ENCODE results near the gene VEGFA.

Gene VEGFA

DNA sequence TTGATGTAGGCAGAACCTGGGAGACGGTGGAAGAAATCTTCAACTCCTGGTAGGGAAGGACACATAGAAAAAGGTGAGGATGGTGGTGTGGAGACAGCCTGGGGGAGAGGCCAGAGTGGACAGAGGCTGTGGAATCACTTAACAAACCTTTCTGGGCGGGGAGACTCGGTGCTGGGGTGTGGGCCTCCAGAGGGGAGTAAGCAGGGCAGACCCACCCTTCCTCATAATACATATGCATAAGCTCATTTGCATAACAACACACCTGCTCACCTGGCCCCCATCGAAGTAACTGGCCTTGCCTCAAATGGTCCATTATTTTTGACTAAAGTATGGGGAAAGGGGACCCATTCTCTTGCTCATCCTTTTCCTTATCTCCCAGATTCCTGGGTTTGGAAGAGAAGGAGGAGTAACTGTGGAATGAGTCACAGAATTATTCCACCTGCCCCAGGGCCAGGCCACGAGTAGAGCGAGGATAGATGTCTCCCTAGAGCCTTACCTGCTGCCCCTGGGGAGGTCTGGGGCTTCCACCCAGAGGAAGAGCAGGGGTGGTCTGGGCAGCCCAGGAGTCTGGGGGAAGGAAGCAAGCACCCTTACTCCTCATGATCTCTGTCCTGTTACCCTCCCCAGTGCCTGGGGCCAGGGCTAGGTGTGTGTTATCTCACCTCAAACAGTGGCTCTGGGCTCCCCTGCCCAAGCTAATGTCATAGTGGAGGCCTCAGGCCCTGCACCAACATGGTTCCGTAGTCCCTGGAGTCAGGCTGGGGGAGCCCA, 10.7 kb upstream of the VEGFA start:
- DNase-seq (ENCODE audit: low read depth): no peak

- DNase-seq (ENCODE audit: low read depth): no peak
Measured at GRCh38 chr6:43759907-43760206, 10.2 kb upstream of the VEGFA start.

DNA sequence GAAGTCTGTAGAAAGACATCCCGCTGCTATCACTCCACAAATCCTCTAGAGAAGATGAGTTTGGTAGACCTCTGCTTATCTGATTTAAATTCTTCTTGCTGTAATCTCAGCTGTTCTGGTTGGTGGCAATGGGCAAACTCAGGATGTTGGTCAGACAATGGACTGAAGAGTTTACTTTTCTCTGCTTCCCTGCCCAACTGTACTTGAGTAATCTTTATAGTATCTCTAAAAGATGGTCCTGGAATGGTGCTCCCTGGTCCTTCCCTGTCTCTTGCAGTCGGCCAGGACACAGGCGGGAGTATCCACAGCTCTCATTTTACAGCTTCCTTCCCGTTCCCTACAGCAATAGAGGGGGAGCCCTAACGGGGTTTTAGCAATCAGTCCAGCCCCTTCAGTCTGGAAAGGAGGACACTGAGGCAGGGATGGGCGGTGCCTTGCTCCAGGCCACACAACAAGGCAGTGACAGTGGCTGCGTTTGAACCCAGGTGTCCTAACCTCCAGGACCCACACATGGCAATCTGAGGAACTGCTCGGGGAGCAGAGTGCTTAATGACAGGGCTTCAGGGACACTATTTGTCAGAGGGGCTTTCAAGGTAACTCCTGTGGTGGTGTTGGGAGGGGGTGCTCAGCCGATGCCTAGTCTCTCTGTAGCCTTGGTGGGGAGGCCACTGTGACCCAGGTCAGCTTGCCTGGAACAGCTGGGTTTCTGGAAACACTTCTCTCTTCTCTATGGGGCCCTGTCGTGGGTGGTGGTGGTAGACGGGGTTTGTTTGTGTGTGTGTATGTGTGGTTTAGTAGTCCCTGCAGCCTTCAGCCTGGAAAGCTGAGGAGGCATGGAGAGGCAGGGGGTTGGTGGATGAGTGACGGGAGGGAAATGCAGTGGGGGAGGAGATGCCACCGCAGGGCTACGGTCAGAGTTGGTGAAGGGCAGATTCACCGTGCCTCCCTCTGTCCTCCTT, 9.5 kb upstream of the VEGFA start:
- no peak for DNase-seq (ENCODE audit: low read depth)

DNA sequence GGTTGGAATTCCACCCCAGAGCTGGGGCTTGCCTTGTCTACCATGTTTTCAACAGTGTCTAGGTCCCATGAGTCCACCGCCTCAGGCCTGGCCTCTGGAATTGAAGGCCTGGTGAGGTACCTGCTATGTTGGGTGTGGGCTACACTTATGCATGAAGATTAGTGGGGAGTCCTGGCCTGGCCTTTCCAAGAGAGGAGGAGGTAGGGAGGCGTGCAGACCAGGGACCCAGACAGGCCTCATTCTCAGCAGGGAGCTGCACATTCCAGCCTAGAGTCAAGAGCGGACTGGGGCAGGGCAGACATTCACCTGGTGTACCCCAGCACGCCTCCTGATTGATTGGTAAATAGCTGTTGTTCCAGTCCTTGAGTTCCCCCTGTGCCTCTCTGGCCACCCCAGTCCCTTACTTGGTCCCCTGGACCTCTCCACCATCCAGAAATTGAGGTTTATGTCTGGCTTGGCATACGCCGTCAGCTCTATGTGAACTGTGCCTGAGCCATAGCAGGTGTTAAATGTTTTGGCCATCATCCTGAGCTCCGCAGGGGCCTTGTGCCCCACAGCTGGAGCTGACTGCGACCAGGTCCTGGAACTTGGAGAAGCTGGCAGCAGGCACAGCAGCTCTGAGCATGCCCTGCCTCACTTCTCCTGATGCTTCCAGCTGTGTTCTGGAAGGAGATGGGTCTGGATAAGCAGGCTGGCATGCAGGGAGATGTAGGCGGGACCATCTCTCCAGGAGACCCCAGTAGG, 8.2 kb upstream of the VEGFA start:
- no peak for DNase-seq (ENCODE audit: low read depth)

DNA sequence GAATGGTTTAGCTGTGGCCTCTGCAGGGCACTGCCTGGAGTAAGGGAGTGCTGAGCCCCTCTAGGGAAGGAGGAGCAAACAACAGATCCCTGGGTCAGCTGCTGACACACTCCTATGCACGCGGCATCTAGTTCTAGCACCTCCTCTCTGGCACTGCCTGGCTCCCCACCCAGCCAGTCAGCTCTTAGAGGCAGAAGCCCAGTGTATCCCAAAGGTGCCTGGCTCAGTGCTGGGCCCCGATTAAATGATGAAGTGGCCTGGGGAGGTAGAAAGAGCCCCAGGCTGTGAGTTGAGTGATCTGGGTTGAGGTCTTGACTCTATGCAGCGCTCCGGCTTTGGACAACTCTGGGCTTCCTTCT, 7.6 kb upstream of the VEGFA start:
- DNase-seq (ENCODE audit: low read depth): no peak

DNA sequence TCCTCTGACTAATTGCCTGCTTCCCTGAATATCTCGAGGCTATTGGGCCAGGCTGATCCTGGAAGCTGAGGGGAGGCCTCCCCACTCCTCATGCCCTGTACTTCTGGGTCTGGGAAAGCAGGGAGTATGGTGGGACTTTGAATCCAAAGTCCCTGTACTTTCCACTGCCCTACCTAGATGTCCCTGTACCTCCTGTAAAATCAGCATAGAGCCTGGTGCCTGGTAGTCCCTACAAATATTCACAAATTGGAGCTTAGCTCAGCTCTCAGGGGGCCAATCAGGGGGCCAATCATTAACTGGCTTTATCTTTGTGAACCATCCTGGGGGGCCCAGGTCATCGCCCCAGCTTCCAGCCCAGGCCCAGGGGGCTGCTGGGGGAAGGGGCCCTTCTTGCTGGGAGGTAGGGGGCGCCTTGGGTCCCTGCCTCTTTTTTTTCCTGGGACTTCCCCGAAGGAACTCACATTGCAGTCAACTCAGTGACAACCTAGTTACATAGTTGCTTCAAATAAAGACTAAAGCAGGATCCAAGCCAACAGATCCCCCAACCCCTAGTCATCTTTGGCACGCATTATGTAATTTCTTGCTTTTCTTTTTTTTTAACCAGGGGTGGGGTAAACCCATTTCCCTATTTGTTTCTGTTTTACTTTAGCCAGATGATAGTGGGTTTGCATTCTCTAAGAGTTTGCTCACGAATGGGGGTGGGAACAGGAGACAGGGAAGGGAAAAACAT, 6.9 kb upstream of the VEGFA start:
- no peak for DNase-seq (ENCODE audit: low read depth)

- DNase-seq (ENCODE audit: low read depth): no peak
Measured at GRCh38 chr6:43763812-43764522, 6.0 kb upstream of the VEGFA start.

DNA sequence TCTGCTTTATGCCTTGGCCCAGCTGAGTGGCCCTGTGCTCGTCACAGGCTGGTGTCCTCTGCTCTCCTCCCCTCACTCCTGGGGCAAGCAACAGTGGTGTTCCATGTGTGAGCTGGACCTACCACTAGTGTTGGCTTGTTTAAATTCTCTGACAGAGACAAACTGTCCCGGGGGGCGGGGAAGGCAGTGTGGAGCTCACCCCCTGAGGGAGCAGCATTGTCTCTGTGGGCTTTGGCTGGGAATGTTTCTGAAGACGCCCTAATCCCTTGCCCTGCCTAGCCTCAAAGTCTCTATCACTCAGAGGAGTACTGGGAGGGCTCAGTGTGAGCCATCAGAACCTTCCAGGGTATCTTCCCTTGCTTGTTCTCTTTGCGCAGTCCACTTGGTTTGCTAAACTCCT, 5.2 kb upstream of the VEGFA start:
- no peak for DNase-seq (ENCODE audit: low read depth)

DNA sequence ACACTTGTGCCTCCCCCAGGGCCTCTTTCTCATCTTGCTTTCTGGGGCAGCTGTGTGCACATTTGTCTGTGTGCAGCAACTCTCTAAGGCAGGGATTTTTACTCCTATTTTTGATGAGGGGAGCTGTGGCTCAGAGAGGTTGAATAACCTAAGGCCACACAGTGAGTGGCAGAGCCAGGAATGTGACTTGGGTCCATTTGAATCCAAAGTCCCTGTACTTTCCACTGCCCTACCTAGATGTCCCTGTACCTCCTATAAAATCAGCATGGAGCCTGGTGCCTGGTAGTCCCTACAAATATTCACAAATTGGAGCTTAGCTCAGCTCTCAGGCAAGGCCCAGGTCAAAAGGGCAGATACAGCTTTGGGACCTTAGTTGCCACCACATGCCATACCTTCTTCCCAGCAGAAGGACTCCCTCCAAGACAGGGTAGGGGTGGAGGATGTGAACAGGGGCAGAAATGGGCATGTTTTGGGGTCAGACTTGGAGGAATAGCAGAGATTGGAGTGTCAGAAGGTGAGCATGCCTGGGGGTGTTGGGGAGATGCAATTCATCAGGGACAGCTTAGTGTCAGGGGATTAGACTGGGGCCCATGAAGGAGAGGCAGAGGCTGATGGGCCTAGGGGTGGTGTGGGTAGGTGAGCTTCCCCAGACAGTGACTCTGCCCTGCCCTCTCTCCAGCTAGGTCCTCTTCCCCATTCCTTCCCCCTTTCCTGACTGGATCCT, 4.1 kb upstream of the VEGFA start:
- DNase-seq (ENCODE audit: low read depth): no peak

DNA sequence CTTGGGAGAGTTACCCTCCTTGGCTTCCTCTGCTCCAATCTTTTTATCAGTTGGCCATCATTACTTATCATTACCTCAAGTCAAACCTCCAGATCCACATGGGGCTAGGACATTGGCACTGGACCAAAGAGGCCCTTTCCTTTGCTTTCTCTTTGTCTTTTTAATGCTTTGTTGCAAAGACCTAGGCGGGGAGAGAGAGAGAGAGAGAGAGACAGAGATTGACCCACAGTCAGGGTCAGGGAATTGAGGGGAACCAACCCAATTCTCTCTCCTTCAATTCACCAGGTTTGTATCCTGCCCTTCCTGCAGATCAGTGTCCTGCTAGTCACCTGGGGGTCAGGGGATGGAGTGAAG, 3.5 kb upstream of the VEGFA start:
- no peak for DNase-seq (ENCODE audit: low read depth)

- DNase-seq (ENCODE audit: low read depth): no peak
Measured at GRCh38 chr6:43766964-43767461, 3.0 kb upstream of the VEGFA start.

DNA sequence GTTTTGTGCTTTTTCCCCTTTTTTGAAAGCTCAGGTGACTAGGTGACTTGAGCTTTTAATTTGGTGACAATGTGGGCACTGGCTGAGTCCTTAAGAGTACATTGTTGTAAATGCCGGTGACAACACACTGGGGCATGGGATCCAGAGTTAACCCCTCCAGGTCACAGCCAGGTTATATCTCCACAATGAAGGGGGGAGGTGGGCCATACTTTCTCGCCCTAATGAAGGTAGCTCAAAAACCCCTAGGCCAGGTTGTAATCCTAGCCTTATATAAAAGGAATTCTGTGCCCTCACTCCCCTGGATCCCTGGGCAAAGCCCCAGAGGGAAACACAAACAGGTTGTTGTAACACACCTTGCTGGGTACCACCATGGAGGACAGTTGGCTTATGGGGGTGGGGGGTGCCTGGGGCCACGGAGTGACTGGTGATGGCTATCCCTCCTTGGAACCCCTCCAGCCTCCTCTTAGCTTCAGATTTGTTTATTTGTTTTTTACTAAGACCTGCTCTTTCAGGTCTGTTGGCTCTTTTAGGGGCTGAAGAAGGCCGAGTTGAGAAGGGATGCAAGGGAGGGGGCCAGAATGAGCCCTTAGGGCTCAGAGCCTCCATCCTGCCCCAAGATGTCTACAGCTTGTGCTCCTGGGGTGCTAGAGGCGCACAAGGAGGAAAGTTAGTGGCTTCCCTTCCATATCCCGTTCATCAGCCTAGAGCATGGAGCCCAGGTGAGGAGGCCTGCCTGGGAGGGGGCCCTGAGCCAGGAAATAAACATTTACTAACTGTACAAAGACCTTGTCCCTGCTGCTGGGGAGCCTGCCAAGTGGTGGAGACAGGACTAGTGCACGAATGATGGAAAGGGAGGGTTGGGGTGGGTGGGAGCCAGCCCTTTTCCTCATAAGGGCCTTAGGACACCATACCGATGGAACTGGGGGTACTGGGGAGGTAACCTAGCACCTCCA, 2.2 kb upstream of the VEGFA start:
- DNase-seq (ENCODE audit: low read depth): no peak

- DNase-seq (ENCODE audit: low read depth): no peak
Measured at GRCh38 chr6:43768506-43768860, 1.5 kb upstream of the VEGFA start.

DNA sequence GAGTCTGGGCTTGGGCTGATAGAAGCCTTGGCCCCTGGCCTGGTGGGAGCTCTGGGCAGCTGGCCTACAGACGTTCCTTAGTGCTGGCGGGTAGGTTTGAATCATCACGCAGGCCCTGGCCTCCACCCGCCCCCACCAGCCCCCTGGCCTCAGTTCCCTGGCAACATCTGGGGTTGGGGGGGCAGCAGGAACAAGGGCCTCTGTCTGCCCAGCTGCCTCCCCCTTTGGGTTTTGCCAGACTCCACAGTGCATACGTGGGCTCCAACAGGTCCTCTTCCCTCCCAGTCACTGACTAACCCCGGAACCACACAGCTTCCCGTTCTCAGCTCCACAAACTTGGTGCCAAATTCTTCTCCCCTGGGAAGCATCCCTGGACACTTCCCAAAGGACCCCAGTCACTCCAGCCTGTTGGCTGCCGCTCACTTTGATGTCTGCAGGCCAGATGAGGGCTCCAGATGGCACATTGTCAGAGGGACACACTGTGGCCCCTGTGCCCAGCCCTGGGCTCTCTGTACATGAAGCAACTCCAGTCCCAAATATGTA, 957 bp upstream of the VEGFA start:
- no peak for DNase-seq (ENCODE audit: low read depth)

GRCh38 chr6:43770372-43771209, 580 bp downstream of the VEGFA start:
- peak; percentile 12 for DNase-seq (ENCODE audit: low read depth)

DNA sequence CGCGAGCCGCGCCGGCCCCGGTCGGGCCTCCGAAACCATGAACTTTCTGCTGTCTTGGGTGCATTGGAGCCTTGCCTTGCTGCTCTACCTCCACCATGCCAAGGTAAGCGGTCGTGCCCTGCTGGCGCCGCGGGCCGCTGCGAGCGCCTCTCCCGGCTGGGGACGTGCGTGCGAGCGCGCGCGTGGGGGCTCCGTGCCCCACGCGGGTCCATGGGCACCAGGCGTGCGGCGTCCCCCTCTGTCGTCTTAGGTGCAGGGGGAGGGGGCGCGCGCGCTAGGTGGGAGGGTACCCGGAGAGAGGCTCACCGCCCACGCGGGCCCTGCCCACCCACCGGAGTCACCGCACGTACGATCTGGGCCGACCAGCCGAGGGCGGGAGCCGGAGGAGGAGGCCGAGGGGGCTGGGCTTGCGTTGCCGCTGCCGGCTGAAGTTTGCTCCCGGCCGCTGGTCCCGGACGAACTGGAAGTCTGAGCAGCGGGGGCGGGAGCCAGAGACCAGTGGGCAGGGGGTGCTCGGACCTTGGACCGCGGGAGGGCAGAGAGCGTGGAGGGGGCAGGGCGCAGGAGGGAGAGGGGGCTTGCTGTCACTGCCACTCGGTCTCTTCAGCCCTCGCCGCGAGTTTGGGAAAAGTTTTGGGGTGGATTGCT, 1.3 kb downstream of the VEGFA start:
- DNase-seq (ENCODE audit: low read depth): peak; percentile 69

DNA sequence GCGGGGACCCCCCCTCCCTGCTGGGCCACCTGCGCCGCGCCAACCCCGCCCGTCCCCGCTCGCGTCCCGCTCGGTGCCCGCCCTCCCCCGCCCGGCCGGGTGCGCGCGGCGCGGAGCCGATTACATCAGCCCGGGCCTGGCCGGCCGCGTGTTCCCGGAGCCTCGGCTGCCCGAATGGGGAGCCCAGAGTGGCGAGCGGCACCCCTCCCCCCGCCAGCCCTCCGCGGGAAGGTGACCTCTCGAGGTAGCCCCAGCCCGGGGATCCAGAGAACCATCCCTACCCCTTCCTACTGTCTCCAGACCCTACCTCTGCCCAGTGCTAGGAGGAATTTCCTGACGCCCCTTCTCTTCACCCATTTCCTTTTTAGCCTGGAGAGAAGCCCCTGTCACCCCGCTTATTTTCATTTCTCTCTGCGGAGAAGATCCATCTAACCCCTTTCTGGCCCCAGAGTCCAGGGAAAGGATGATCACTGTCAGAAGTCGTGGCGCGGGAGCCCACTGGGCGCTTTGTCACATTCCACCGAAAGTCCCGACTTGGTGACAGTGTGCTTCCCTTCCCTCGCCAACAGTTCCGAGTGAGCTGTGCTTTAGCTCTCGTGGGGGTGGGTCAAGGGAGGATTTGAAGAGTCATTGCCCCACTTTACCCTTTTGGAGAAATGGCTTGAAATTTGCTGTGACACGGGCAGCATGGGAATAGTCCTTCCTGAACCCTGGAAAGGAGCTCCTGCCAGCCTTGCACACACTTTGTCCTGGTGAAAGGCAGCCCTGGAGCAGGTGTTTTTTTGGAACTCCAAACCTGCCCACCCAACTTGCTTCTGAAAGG, 2.1 kb downstream of the VEGFA start:
- DNase-seq (ENCODE audit: low read depth): peak; percentile 64

Measured in activated T-helper 9 cell treated with anti-CD3 and anti-CD28 coated beads, Interleukin-2, amount 50 U/mL, for 16 hours (primary cell).